Measurements from ENCODE around the gene METTL16.

Gene METTL16

GRCh38 chr17:2406903-2407790 is 104.5 kb downstream of the METTL16 start:
- no peak for DNase-seq

DNA sequence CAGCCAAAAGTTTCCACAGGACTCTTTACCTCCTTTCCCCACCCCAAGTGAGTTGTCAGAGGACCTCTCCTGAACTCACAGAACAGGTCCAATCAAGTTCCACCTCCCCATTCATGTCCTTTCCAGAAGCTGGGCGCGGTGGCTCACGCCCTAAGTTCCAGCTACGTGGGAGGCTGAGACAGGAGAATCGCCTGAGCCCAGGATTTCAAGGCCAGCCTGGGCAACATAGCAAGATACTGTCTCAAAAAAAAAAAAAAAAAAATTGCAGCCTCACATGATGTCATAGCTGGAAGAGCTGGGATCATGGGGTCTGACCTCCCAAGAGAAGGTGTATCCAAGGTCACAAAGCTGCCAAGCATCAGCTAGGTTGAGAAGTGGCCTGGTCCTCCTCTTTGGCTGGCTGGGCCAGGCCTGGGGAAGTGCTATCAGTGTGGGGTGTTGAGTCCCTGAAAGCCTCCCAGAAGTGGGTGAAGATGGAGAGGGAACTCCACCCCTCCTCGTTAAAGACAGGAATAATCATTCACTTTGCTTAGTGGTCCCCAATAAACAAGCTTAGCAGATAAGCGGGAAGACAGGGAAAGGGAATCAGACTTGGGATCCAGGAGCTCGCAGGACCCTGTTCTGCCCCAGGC is 105.3 kb downstream of the METTL16 start:
- no peak for DNase-seq

DNA sequence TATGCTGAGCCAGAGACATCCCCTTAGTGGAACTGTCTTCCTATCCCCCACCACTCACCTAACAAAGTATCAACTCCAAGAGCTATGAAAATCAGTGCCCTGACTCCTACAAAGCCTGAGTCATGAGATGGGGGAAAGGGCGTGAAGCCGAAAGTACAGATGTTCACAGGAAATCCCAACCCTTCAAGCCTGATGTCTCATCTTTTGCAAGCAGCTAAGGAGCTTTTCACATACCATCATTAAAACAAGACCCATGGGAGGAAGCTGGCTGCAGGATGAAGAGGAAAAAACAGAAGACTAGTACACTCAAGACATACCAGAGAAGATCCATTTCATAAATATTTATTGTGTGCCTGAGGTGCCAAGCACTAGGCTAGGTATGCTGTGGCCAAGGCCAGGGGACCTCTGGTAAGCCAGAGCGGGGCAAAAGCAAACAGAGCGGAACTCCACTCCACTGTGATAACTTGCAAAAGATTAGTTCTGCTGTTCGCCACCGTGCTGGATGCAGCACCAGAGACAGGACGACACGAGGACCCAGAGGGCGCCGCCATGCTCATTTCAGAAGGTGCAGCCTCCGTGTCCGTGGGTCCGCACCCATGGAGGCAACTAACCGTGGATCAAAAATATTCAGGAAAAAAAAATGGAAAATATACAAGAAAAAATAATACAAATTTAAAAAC is 106.3 kb downstream of the METTL16 start:
- DNase-seq: peak in 1 of 2 donors; percentile 20

- DNase-seq: no peak
These were observed 108.6 kb downstream of the METTL16 start for GRCh38 chr17:2403044-2403443.

- DNase-seq: no peak
These were observed 109.1 kb downstream of the METTL16 start for GRCh38 chr17:2402544-2402943.

DNA sequence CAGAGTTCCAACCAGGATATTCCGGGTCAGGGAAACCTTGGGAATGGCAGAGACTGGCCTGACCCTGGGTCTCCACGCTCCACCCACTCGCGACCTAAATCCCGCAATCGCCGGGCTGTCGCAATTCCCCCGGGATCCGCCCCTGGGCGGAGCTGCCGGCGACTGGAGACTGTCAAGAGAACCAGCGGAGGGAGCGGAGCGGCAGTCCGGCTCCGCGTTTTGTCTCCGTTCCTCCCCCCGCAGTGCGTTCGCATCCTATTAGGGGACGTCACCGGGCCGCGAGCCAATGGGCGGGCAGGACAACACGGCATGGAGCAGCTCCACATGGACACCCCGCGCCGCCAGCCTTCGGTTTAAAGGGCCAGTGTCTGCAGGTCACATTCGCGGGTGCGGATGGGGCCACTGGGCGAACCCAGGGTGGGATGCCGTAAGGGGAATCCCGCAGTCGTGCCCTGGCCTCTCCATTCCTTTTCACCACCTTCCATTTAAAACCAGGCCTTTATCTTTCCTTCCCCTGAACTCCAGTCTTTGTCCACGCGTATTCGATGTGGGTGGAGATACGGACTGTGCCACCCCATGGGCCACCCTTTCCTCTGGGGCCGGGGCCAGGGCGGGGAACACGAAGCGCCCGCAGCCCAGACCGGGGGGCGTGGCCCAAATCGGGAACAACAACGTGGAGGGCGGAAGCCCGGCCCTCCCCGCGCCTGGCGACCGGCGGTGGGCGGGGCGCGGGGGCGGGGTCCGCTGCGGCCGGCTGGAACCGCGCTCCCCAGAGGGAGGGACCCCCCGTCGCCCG is 110.1 kb downstream of the METTL16 start:
- DNase-seq: peak; percentile 98 to 100

- peak in 1 of 2 donors; percentile 92 for DNase-seq
These were observed 110.7 kb downstream of the METTL16 start, which contains the start of gene MNT for GRCh38 chr17:2400877-2401425. MNT (minus strand) TSS chr17:2401060; CDS start chr17:2400712, 348 bp downstream.

GRCh38 chr17:2400474-2400866 is 111.2 kb downstream of the METTL16 start:
- DNase-seq: peak in 1 of 2 donors; percentile 42

GRCh38 chr17:2399572-2400473 is 111.9 kb downstream of the METTL16 start:
- DNase-seq: peak; percentile 85 to 92

- DNase-seq: peak; percentile 29 to 58
These were observed 112.8 kb downstream of the METTL16 start for GRCh38 chr17:2398655-2399571.

- DNase-seq: no peak
These were observed 113.5 kb downstream of the METTL16 start for GRCh38 chr17:2398182-2398581.

DNA sequence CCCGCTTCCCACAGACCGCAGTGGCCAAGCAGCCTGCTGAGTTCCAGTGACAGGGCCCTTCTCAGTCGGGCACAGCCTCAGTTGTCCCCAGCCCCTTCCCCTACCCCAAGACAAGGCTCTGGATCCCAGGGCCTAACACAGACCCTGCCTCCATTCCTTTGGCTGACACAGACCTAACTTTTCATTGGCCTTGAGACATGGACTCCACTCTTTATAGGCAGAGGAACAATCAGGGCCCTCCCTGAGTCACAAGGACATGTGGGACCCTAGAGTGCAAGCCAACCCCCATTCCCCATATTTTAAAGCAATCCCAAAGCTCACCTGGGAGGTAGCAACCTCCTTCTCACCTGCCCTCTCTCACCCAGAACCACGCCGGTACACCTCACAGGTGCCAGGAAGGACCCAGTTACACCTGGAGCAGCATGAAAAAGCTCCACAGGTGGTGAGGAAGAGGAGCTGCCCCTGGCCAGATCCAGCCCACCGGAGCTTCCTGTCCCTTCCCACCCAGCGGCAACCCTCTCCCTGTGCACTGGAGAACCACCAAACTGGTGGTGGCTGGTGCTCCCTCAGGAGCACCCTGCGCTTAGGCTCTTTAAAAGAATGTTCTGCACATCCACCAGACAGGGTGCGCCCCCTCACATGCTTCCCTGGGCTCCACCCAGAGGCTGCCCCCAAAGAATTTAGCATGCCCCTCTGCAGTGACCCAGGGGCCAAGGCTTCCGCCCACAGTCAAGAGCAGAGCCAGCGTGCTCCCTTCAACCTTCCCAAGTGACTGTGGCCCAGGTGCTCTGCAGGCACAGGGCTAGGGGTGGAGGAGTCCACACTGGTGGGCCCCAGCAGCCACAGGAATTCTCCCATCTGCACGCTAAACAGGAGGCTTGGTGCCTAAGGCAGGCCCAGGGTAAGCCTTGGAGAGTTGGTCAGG is 114.2 kb downstream of the METTL16 start:
- no peak for DNase-seq

GRCh38 chr17:2396568-2397246 is 115.0 kb downstream of the METTL16 start:
- DNase-seq: peak; percentile 81 to 88

GRCh38 chr17:2396192-2396567 is 115.5 kb downstream of the METTL16 start:
- DNase-seq: no peak

DNA sequence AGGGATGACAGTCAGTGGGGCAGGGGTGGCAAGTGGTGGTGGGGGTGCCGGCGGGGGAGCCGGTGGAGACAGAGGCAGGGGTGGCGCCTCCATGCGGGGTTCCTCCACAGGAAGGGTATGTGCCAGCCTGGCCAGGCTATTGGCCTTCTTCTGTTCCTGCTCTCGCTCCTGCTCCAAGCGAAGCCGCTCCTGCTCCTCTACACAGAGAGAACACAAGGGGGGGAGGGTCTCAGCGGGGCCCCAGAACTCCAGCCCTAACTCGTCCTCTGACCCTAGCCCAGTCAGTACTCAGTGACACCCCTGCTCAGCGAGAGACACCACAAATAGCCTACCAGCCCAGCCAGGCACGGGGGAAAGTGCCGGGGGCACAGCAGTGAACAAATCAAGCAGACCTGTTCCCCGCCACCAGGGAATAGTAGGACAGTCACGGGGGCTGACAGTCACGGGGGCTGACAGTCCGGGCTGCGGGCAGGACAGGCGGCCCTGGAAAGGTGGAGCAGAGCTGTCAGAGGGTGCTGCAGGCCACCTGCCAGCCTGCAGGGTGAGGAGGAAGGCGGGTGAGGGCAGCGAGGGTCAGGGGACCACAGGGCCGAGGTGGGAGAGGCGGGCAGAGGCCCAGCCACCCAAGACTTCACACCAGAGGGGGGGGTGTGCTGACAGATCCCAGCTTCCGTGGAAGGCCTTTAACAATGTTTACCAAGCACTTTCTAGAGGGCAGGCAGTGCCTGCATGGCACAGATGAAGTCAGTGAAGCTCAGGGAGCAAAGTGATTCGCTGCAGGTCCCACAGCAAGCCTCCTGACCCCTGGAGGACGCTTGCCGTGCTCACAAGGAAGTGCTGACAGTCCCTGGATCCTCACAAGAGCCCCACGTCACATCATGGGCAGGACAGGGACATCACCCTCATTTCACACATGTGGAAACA is 116.2 kb downstream of the METTL16 start:
- no peak for DNase-seq

DNA sequence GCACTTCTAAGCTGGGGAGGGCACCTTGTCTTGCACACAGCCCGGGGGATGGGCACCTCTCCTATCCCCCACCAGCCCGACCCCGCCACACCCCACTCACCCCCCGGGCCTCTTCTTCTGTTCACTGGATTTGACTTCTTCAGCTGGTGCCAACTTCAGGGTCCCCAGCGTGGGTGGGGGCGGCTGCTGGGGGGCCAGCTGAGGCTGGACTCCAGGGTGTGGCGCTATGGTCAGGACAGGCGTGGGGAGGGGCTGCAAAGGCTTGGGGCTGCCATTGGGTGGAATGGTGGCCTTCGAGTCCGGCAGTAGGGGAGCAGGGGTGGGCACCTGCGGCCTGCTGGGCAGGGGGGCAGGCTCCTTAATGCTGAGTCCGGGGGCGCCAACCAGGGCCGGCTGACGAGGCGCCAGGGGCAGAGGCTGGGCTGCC is 116.9 kb downstream of the METTL16 start:
- no peak for DNase-seq
